AG10803 (cell line): ENCODE measurements around the gene PORCN.

ENCODE experiments used
- DNase-seq: peaks from one replicate; pipeline ENCODE4 v3.0.0; 2010; ENCODE audit warnings: low read depth
- H3K4me3 ChIP-seq: 2 replicates; pipeline ENCODE4 v1.5.1; 2011; ENCODE audit warnings: mild to moderate bottlenecking, low read length, control low read depth
- CTCF ChIP-seq: conservative IDR thresholded peaks from 2 replicates; pipeline ENCODE4 v1.5.1; 2011; ENCODE audit warnings: mild to moderate bottlenecking, low read length, control low read depth, inconsistent platforms

The PORCN gene

GRCh38 chrX:48476919-48477318 is 31.9 kb upstream of the PORCN start:
- DNase-seq, result no peak
- no peak for TF ChIP-seq CTCF
- H3K4me3 ChIP-seq, result peak overlapping the region; percentile 79

GRCh38 chrX:48477960-48478755 is 30.6 kb upstream of the PORCN start:
- H3K4me3 ChIP-seq, result no peak overlapping the region
- no peak for DNase-seq
- TF ChIP-seq CTCF, result no peak

GRCh38 chrX:48478806-48479205 is 30.0 kb upstream of the PORCN start:
- no peak overlapping the region for H3K4me3 ChIP-seq
- TF ChIP-seq CTCF, result no peak
- DNase-seq, result no peak

- no peak for DNase-seq
- no peak for TF ChIP-seq CTCF
- no peak overlapping the region for H3K4me3 ChIP-seq
Measured at GRCh38 chrX:48480142-48480541, 28.6 kb upstream of the PORCN start.

- H3K4me3 ChIP-seq, result no peak overlapping the region
- no peak for TF ChIP-seq CTCF
- no peak for DNase-seq
Measured at GRCh38 chrX:48480583-48480982, 28.2 kb upstream of the PORCN start.

GRCh38 chrX:48482526-48482925 is 26.3 kb upstream of the PORCN start:
- TF ChIP-seq CTCF, result no peak
- DNase-seq, result no peak
- no peak overlapping the region for H3K4me3 ChIP-seq

- peak; percentile 96 for DNase-seq
Measured at GRCh38 chrX:48487362-48487798, 21.4 kb upstream of the PORCN start.

More at GRCh38 chrX:48487362-48487798, 21.4 kb upstream of the PORCN start:
- no peak for TF ChIP-seq CTCF
- no peak overlapping the region for H3K4me3 ChIP-seq
